ENCODE results near the gene KAZN.

Gene KAZN

GRCh38 chr1:14865106-14865505, 266.6 kb downstream of the KAZN start:
- no peaks in the 10 kb centered on the region for H3K9me2 ChIP-seq (replicated peaks; ENCODE audit: control insufficient read depth, low read length)
- no peaks in the 10 kb centered on the region for H3K9me3 ChIP-seq (ENCODE audit: control insufficient read depth, insufficient read depth, low read length)
- H3K4me3 ChIP-seq (ENCODE audit: low read length), result no peak overlapping the region
- no peak for TF ChIP-seq EZH2phosphoT487 (IDR thresholded peaks at IDR 0.05; ENCODE audit: borderline replicate concordance, low read length)
- TF ChIP-seq CTCF (IDR thresholded peaks at IDR 0.05; ENCODE audit: low read depth, low read length, poor library complexity, severe bottlenecking), result no peak
- H3K36me3 ChIP-seq (ENCODE audit: control insufficient read depth, low read length), result no peaks in the 10 kb centered on the region
- H3K4me2 ChIP-seq (ENCODE audit: low read length), result no peak overlapping the region
- H4K20me1 ChIP-seq (ENCODE audit: control insufficient read depth, insufficient read depth, low read depth, low read length), result no peaks in the 10 kb centered on the region
- H3K27ac ChIP-seq (ENCODE audit: low read depth, low read length), result no peak overlapping the region
- no peaks in the 10 kb centered on the region for H3K4me1 ChIP-seq (ENCODE audit: control insufficient read depth, low read length)
- H3K79me2 ChIP-seq (ENCODE audit: control insufficient read depth, low read length), result no peaks in the 10 kb centered on the region
- H3K27me3 ChIP-seq (ENCODE audit: control insufficient read depth, low read length), result peaks cover 14% of the 10 kb centered on the region
- no peaks in the 10 kb centered on the region for H3F3A ChIP-seq (ENCODE audit: control insufficient read depth, insufficient read depth)

GRCh38 chr1:14866911-14867612, 268.6 kb downstream of the KAZN start:
- H3K9me3 ChIP-seq (ENCODE audit: control insufficient read depth, insufficient read depth, low read length), result no peaks in the 10 kb centered on the region
- H3K4me2 ChIP-seq (ENCODE audit: low read length), result no peak overlapping the region
- no peaks in the 10 kb centered on the region for H3K9me2 ChIP-seq (replicated peaks; ENCODE audit: control insufficient read depth, low read length)
- TF ChIP-seq CTCF (IDR thresholded peaks at IDR 0.05; ENCODE audit: low read depth, low read length, poor library complexity, severe bottlenecking), result no peak
- no peak for TF ChIP-seq EZH2phosphoT487 (IDR thresholded peaks at IDR 0.05; ENCODE audit: borderline replicate concordance, low read length)
- no peaks in the 10 kb centered on the region for H3K79me2 ChIP-seq (ENCODE audit: control insufficient read depth, low read length)
- H3K4me3 ChIP-seq (ENCODE audit: low read length), result no peak overlapping the region
- H3K27ac ChIP-seq (ENCODE audit: low read depth, low read length), result no peak overlapping the region
- H4K20me1 ChIP-seq (ENCODE audit: control insufficient read depth, insufficient read depth, low read depth, low read length), result no peaks in the 10 kb centered on the region
- H3F3A ChIP-seq (ENCODE audit: control insufficient read depth, insufficient read depth), result no peaks in the 10 kb centered on the region
- no peaks in the 10 kb centered on the region for H3K36me3 ChIP-seq (ENCODE audit: control insufficient read depth, low read length)
- no peaks in the 10 kb centered on the region for H3K4me1 ChIP-seq (ENCODE audit: control insufficient read depth, low read length)
- peaks cover 7% of the 10 kb centered on the region for H3K27me3 ChIP-seq (ENCODE audit: control insufficient read depth, low read length)

- Histone ChIP-seq H3K9me3 (ENCODE audit: control insufficient read depth, insufficient read depth, low read length) (no peaks in the 10 kb centered on the region), H3K27me3 (ENCODE audit: control insufficient read depth, low read length) (no peaks in the 10 kb centered on the region; the same call in 1 of the 2 replicates), H3K79me2 (ENCODE audit: control insufficient read depth, low read length) (no peaks in the 10 kb centered on the region), H3K4me1 (ENCODE audit: control insufficient read depth, low read length) (no peaks in the 10 kb centered on the region), H3K36me3 (ENCODE audit: control insufficient read depth, low read length) (no peaks in the 10 kb centered on the region), H3K4me3 (ENCODE audit: low read length) (no peak overlapping the region), H3K9me2 (replicated peaks; ENCODE audit: control insufficient read depth, low read length) (no peaks in the 10 kb centered on the region), H3K4me2 (ENCODE audit: low read length) (no peak overlapping the region), H4K20me1 (ENCODE audit: control insufficient read depth, insufficient read depth, low read depth, low read length) (no peaks in the 10 kb centered on the region), H3K27ac (ENCODE audit: low read depth, low read length) (no peak overlapping the region), H3F3A (ENCODE audit: control insufficient read depth, insufficient read depth) (no peaks in the 10 kb centered on the region)
- TF ChIP-seq EZH2phosphoT487 (IDR thresholded peaks at IDR 0.05; ENCODE audit: borderline replicate concordance, low read length) (no peak), CTCF (IDR thresholded peaks at IDR 0.05; ENCODE audit: low read depth, low read length, poor library complexity, severe bottlenecking) (no peak)
Observed at GRCh38 chr1:14869187-14869586, 270.7 kb downstream of the KAZN start.
